ENCODE measurements around the gene LCN10.
"Not testable (repeated sequence)": the region's sequence is repeated elsewhere in the genome, so short reads cannot be mapped to it uniquely, and the experiment has no call there.

The LCN10 gene

DNA sequence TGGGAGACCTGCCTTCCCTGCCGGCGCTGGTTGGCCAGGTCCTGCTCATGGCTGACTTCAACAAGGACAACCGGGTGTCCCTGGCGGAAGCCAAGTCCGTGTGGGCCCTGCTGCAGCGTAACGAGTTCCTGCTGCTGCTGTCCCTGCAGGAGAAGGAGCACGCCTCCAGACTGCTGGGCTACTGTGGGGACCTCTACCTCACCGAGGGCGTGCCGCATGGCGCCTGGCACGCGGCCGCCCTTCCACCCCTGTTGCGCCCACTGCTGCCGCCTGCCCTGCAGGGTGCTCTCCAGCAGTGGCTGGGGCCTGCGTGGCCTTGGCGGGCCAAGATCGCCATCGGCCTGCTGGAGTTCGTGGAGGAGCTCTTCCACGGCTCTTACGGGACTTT is 19.8 kb downstream of the LCN10 start:
- no peak for DNase-seq (ENCODE audit: extremely low spot score, insufficient read length, low read depth)
- no peak for FAIRE-seq

DNA sequence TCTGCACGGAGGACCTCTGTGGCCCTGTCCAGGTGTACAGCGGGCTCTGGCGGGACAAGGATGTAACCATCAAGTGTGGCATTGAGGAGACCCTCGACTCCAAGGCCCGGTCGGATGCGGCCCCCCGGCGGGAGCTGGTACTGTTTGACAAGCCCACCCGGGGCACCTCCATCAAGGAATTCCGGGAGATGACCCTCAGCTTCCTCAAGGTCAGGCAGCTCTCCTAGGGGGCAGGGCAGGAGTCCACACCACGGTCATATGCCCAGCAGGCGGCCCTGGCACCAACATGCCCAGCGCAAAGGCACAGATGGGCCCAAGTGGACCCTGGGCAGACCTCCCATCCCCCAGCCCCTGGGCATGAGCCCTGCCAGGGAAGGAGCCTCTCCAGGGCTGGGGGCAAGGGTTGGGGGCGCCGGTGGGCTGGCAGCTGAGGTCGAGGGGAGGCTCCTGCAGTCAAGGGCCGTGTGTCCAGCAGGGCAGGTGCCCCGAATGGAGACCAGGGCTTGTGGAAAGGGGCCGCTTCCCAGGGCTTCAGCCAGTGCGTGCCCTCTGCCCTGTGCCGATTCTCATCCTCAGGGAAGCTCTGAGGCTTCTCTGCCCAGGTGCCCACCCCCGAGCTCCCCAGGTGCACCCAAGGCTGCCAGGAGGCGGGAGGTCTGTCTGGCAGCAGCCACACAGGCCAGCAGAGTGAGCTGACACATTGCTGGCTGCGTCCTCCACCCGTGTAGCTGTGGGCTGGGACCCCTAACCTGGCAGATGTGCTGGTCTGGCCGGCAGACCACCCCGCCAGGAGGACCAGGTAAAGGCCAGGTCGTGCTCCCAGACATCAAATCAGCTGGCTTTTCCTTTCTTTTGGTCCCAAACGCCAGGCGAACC is 20.4 kb downstream of the LCN10 start:
- no peak for FAIRE-seq
- no peak for DNase-seq (ENCODE audit: extremely low spot score, insufficient read length, low read depth)

- FAIRE-seq, result no peak
- no peak for DNase-seq (ENCODE audit: extremely low spot score, insufficient read length, low read depth)
Measured at GRCh38 chr9:136721339-136722092, 21.2 kb downstream of the LCN10 start.

- no peak for FAIRE-seq
- no peak for DNase-seq (ENCODE audit: extremely low spot score, insufficient read length, low read depth)
Measured at GRCh38 chr9:136720898-136721338, 21.8 kb downstream of the LCN10 start.

DNA sequence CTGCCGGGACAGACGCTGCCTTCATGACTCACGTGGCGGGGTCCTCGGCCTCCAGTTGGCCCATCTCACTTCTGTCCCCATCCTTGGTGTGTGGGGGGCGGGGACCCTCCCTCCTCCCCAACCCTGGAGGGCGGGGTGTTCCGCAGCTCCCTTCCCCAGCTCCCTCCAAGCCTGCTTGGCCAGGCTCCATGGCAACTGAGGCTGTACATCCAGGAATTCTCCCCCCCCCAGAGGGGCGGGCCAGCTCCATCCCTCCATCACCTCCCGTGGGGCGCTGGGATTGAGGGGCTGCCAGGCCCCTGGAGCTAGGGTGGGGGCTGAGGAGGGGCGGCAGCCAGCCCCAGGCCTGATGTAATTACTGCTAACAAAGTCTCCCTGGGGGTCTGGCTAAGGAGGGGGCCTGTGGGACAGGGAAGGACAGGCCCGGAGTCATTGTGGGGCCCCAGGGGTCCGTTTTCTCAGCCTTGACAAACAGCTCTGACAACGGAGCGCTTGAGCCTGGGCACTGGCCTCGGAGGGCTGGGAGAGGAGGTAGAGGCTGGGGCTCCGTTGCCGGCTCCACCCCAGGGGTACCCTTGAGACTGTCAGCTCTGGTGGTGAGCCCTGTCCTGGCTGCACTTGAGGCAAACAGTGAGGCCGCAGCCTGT is 22.4 kb downstream of the LCN10 start:
- FAIRE-seq (no peak), DNase-seq (ENCODE audit: extremely low spot score, insufficient read length, low read depth) (no peak)

DNA sequence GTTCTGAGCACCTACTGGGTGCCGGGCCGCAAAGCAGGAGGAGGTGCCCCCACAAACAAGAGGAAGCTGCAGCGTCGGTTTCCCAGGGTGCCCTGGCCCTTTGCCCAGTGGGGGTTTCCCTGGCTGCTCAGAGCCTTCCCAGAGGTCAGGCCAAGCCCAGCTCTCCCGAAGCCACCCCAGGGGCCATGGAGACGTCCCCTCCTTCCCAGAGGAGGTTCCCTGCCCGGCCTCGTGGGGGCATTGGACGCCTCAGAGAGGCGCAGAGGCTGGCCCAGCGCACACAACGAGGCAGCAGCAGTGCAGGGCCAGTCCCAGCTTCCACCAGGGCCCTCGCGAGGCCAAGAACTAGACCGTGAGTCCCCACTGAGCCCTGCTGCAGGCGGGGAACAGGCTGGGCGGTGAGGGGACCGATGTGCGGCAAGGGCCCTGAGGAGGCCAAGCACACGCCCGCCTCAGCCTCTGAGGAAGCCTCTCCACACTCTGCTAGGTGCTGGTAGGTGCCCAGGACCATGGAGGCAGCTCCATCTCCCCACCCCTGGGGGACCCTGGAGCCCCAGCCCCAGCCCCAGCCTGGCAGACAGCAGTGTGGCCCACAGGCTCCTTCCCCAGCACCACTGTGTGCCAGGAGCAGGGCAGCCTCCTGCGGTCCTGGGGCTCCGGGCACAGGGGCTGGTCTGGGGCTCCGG is 23.4 kb downstream of the LCN10 start:
- peak; percentile 39 for FAIRE-seq
- no peak for DNase-seq (ENCODE audit: extremely low spot score, insufficient read length, low read depth)

- DNase-seq (ENCODE audit: extremely low spot score, insufficient read length, low read depth) (no peak), FAIRE-seq (no peak)
Measured at GRCh38 chr9:136718345-136719194, 24.2 kb downstream of the LCN10 start.

GRCh38 chr9:136717399-136717798 is 25.3 kb downstream of the LCN10 start:
- FAIRE-seq (no peak), DNase-seq (ENCODE audit: extremely low spot score, insufficient read length, low read depth) (no peak)

GRCh38 chr9:136714893-136715274 is 27.9 kb downstream of the LCN10 start:
- FAIRE-seq (no peak), DNase-seq (ENCODE audit: extremely low spot score, insufficient read length, low read depth) (no peak)

GRCh38 chr9:136714096-136714892 is 28.4 kb downstream of the LCN10 start:
- DNase-seq (ENCODE audit: extremely low spot score, insufficient read length, low read depth), result no peak
- FAIRE-seq, result no peak

- FAIRE-seq, result no peak
- DNase-seq (ENCODE audit: extremely low spot score, insufficient read length, low read depth), result no peak
Measured at GRCh38 chr9:136713550-136713949, 29.2 kb downstream of the LCN10 start.

- DNase-seq (ENCODE audit: extremely low spot score, insufficient read length, low read depth) (no peak), FAIRE-seq (no peak)
Measured at GRCh38 chr9:136712690-136713544, 29.8 kb downstream of the LCN10 start.

DNA sequence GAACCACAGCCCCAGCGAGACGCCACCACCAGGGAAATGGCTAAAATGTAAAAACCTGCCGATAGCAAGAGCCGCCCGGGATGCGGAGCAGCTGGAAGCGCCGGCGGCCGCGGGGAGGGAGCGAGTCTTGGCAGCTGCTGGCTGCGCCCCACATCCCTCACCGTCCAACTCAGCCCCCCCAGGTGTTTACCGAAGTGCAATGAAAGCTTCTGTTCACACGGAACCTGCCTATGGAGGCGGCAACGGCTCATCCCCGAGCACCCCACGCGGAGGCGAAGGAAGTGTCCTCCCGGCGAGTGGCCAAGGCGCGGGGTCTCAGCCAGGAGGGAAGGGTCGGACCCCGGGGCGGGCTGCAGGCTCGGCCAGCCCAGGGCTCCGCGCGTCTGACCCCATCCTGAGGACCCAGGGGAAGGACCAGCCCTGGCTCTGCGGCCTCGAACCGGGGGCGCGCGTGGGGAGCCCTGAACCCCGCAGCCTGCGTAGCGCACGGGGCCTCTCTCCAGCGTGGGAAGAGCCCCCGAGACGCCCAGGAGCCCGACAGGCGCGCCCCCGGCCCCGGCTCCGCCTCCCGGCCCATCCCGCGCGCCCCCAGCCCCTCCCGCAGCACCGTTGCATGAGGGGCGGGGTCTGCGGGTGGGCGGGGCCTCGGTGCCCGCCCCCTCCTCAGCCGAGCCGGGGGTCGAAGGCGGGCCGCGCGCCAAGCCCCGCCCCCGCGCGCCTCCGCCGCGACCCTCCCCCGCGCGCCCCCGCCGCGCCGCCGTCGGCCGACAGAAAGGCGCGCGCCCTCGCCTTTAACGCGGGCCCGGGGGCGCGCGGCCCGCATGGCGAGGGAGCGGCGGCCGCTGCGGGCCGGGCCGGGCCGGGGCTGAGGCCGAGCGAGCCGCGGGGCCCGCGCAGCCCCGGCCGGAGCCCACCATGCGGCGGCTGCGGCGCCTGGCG is 30.7 kb downstream of the LCN10 start, which contains the start of gene DIPK1B:
Gene DIPK1B (plus strand): TSS at position 822 of the 939 bp plus-strand sequence. CDS start 94 bp downstream, at position 916.
- FAIRE-seq (no peak), DNase-seq (ENCODE audit: extremely low spot score, insufficient read length, low read depth) (no peak)

- not testable (repeated sequence) for FAIRE-seq; DNase-seq (ENCODE audit: extremely low spot score, insufficient read length, low read depth)
Measured at GRCh38 chr9:136711219-136711648, 31.5 kb downstream of the LCN10 start.

DNA sequence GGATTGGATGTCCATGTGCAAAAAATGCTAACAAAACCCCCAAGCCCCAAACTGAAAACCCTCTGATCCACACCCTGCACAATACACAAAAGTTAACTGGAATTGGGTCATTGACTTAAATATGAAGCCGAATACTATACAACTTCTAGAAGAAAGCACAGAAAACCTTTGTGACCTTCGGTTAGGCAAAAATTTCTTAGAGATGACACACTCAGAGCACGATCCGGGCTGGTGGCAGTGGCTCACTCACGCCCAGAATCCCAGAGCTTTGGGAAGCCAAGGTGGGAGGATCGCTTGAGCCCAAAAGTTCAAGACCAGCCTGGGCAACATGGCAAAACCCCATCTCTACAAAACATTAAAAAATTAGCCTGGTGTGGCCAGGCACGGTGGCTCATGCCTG is 32.2 kb downstream of the LCN10 start:
- DNase-seq (ENCODE audit: extremely low spot score, insufficient read length, low read depth) (no peak), FAIRE-seq (no peak)

- FAIRE-seq (no peak), DNase-seq (ENCODE audit: extremely low spot score, insufficient read length, low read depth) (no peak)
Measured at GRCh38 chr9:136709454-136710109, 33.2 kb downstream of the LCN10 start.
